ENCODE measurements around the gene TP53BP2. TPM values are rescaled to one million over a fixed set of nuclear protein-coding genes. Genes with fewer than 3 reads are reported as not detected.
"Not testable (repeated sequence)": the region's sequence is repeated elsewhere in the genome, so short reads cannot be mapped to it uniquely, and the experiment has no call there.

Gene TP53BP2
- total and polyA plus RNA-seq, 11 donors, result 4.6 to 44.8 (median 22.3) TPM

DNA sequence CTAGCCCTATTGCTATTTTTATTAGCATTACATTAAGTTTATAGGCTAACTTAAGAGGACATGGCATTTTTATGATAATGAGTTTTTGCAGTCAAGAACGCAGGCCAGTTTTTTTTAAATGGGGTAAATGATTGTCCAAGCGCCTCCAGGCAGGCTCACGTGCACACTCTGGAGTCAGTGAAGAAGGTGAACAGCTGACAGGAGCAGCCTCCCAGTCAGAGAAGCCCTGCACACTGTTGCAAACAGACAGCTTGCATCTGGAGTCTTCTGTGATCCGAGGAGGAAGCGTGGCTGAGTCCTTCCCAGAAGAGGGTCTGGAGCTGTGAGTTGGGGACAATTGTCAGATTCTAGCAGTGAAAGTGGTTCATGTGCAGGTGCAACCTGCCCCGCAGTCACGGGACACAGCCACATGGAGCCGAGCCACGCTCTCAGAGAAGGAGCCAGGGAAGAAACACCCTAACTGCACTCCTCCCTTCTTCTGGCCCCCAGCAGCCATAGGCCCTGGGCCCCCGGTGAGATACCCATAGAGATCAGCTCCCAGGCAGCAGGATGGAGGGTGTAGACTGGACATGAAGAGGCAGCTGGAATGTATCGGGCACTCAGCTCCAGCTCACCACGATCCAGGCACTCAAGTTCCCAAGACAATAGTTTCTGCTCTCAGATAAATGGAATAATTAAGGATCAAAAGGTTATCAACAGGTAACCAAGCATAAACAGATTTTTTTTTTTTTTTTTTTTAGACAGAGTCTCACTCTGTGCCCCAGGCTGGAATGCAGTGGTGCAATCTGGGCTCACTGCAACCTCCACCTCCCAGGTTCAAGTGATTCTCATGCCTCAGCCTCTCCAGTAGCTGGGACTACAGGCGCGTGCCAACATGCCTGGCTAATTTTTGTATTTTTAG, 107.0 kb downstream of the TP53BP2 start:
- 62 to 69% (median 65%) methylated on average over 14 of the region's 14 CpGs for WGBS, 4 donors
- TF ChIP-seq POLR2A (IDR thresholded peaks at IDR 0.05), result no peak
- TF ChIP-seq, protein P1, sequence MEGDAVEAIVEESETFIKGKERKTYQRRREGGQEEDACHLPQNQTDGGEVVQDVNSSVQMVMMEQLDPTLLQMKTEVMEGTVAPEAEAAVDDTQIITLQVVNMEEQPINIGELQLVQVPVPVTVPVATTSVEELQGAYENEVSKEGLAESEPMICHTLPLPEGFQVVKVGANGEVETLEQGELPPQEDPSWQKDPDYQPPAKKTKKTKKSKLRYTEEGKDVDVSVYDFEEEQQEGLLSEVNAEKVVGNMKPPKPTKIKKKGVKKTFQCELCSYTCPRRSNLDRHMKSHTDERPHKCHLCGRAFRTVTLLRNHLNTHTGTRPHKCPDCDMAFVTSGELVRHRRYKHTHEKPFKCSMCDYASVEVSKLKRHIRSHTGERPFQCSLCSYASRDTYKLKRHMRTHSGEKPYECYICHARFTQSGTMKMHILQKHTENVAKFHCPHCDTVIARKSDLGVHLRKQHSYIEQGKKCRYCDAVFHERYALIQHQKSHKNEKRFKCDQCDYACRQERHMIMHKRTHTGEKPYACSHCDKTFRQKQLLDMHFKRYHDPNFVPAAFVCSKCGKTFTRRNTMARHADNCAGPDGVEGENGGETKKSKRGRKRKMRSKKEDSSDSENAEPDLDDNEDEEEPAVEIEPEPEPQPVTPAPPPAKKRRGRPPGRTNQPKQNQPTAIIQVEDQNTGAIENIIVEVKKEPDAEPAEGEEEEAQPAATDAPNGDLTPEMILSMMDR (IDR thresholded peaks at IDR 0.05), result no peak
- DNase-seq (no peak), ATAC-seq (peak in 1 of 4 donors; percentile 32)
- Histone ChIP-seq H3K4me1 (peaks cover 8 to 74% (median 57%) of the 10 kb centered on the region in 12 donors), H3K27ac (peak overlapping the region in 10 of 12 donors; percentile 32 to 78 (median 67)), H3K27me3 (no peaks in the 10 kb centered on the region), H3K4me3 (no peak overlapping the region), H3K9me3 (no peaks in the 10 kb centered on the region), H3K36me3 (peaks cover 0 to 36% (median under 1%) of the 10 kb centered on the region in 9 donors)
- intact Hi-C loops (cut with DNase I), result no loop called here

GRCh38 chr1:223737342-223737741, 108.4 kb downstream of the TP53BP2 start:
- Histone ChIP-seq H3K4me1 (peaks cover 14 to 74% (median 62%) of the 10 kb centered on the region in 12 donors), H3K27ac (no peak overlapping the region), H3K4me3 (no peak overlapping the region), H3K36me3 (peaks cover 0 to 23% (median 0%) of the 10 kb centered on the region in 9 donors), H3K27me3 (no peaks in the 10 kb centered on the region), H3K9me3 (no peaks in the 10 kb centered on the region)
- intact Hi-C loops (cut with DNase I), result no loop called here
- no peak for TF ChIP-seq POLR2A (IDR thresholded peaks at IDR 0.05)
- TF ChIP-seq, protein P1 (IDR thresholded peaks at IDR 0.05), result no peak
- 63 to 84% (median 69%) methylated on average over 7 of the region's 7 CpGs for WGBS, 4 donors
- ATAC-seq (no peak), DNase-seq (no peak)

GRCh38 chr1:223736638-223737037, 109.1 kb downstream of the TP53BP2 start:
- DNase-seq; intact Hi-C loops (cut with DNase I); H3K9me3 ChIP-seq; H3K27me3 ChIP-seq; ATAC-seq; H3K4me3 ChIP-seq: not testable (repeated sequence)
- WGBS, 4 donors, result 96 to 100% (median 97%) methylated on average over 5 of the region's 5 CpGs
- peaks cover 20 to 74% (median 67%) of the 10 kb centered on the region in 12 donors for H3K4me1 ChIP-seq
- H3K36me3 ChIP-seq, result peaks cover 0 to 24% (median 0%) of the 10 kb centered on the region in 9 donors
- peak overlapping the region in 1 of 12 donors; percentile 40 for H3K27ac ChIP-seq

DNA sequence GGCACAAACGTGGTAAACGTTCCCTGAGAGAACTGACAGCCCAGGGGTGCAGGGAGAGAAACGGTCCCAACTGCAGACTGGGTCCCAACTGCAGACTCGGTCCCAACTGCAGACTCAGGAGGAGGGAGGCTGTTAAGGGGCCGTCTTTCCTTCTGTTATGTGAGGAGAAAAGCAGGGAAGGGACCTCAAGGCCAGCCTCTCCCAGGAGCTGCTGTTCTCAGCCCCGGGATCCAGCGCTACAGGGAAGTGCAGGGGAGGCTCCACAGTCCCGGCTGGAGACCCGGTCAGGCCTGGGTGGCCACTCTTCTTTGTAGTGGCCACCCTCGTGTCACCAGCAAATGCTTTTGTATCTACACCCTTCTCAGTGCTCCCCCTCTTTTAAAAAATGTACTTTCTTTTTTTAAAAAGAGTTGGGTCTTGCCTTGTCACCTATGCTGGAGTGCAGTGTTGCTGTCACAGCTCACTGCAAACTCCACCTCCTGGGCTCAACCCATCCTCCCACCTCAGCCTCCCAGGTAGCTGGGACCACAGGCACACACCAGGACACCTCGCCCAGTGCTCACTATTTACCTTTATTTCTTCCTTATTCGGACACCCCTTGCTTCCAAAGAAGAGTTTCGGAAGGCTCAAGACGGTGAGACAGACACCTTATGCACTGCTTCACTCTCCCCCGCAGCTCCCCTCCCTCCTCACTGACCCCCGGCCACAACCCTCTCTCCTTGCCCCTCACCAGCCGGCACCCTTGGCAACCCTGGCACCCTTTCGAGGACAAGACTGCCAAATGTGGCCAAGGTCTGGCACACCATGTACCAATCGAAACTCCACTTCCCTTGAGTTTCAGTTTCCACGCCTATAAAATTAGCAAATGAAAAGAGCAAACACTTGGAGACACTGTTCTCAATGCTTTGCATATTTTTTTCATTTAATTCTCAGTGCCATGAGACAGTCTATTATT, 111.6 kb downstream of the TP53BP2 start:
- WGBS, 4 donors, result 66 to 68% (median 67%) methylated on average over 20 of the region's 20 CpGs
- DNase-seq (no peak), ATAC-seq (no peak)
- no peak for TF ChIP-seq POLR2A (IDR thresholded peaks at IDR 0.05)
- TF ChIP-seq, protein P1 (IDR thresholded peaks at IDR 0.05), result no peak
- no peak overlapping the region for H3K4me3 ChIP-seq
- peaks cover 25 to 76% (median 64%) of the 10 kb centered on the region in 12 donors for H3K4me1 ChIP-seq
- H3K36me3 ChIP-seq, result peaks cover 0 to 13% (median 0%) of the 10 kb centered on the region in 9 donors
- H3K27ac ChIP-seq, result peak overlapping the region in 11 of 12 donors; percentile 60 to 86 (median 72)
- intact Hi-C loops (cut with DNase I), result no loop called here
- no peaks in the 10 kb centered on the region for H3K9me3 ChIP-seq
- H3K27me3 ChIP-seq, result no peaks in the 10 kb centered on the region
